Fibroblast of lung (primary cell): ENCODE results near the gene PEX11G. TPM values are rescaled to one million over a fixed set of nuclear protein-coding genes. Genes with fewer than 3 reads are reported as not detected.

ENCODE experiments used
- DNase-seq, 2 donors: peaks; one replicate each; pipeline versions ENCODE4 v3.0.0 to v3.0.0-alpha.2; 2010; ENCODE audit warnings: low read depth in 2 of 2
- H2AFZ ChIP-seq: 2 replicates; pipeline ENCODE4 v1.5.1; 2012; ENCODE audit warnings: low read length, control low read depth, inconsistent platforms
- H3K27ac ChIP-seq: 2 replicates; pipeline ENCODE4 v1.5.1; 2011; ENCODE audit warnings: low read length, control low read depth; ENCODE audit not compliant: insufficient read depth
- H3K27me3 ChIP-seq: 2 replicates; pipeline ENCODE4 v1.5.1; 2011; ENCODE audit warnings: mild to moderate bottlenecking, low read length; ENCODE audit not compliant: control insufficient read depth, insufficient read depth
- H3K36me3 ChIP-seq: 2 replicates; pipeline ENCODE4 v1.5.1; 2011; ENCODE audit warnings: low read length; ENCODE audit not compliant: control insufficient read depth, insufficient read depth
- H3K4me1 ChIP-seq: 2 replicates; pipeline ENCODE4 v1.5.1; 2011; ENCODE audit warnings: low read length; ENCODE audit not compliant: control insufficient read depth, insufficient read depth; ENCODE audit errors: extremely low read depth
- H3K4me2 ChIP-seq: 2 replicates; pipeline ENCODE4 v1.5.1; 2011; ENCODE audit warnings: low read length, control low read depth; ENCODE audit not compliant: insufficient read depth; ENCODE audit errors: extremely low read depth
- H3K4me3 ChIP-seq, 4 experiments: fragments of 200-600 bp in 1 of 4; sonication (generic) in 1 of 4; replicated peaks in 1 of 4; 2 replicates each; pipeline ENCODE4 v1.5.1; 2011 to 2016; ENCODE audit warnings: low read length in 4 of 4, low read depth in 3 of 4, mild to moderate bottlenecking in 3 of 4, control low read depth in 2 of 4, inconsistent platforms in 1 of 4, mixed read lengths in 1 of 4; ENCODE audit not compliant: insufficient read depth in 1 of 4; ENCODE audit errors: control extremely low read depth in 1 of 4
- H3K79me2 ChIP-seq: 2 replicates; pipeline ENCODE4 v1.5.1; 2012; ENCODE audit warnings: mild to moderate bottlenecking, low read length, inconsistent platforms; ENCODE audit not compliant: control insufficient read depth, insufficient read depth
- H3K9ac ChIP-seq: 2 replicates; pipeline ENCODE4 v1.5.1; 2011; ENCODE audit warnings: mild to moderate bottlenecking, low read length, control low read depth; ENCODE audit not compliant: insufficient read depth
- H3K9me3 ChIP-seq: 2 replicates; pipeline ENCODE4 v1.5.1; 2012; ENCODE audit warnings: low read depth, low read length; ENCODE audit not compliant: control insufficient read depth, insufficient read depth
- H4K20me1 ChIP-seq: 2 replicates; pipeline ENCODE4 v1.5.1; 2011; ENCODE audit warnings: low read length; ENCODE audit not compliant: control insufficient read depth, insufficient read depth; ENCODE audit errors: extremely low read depth
- EZH2 ChIP-seq: IDR thresholded peaks from 2 replicates; pipeline ENCODE4 v1.5.1; 2012; ENCODE audit warnings: low read length, control low read depth, mild to moderate bottlenecking; ENCODE audit errors: missing control alignments
- polyA plus RNA-seq, 2 donors: library from polyadenylated mRNA; depleted of rRNA in 1 of 2; stranded (reverse) in 1 of 2; unstranded in 1 of 2; fragments of >200 nt; gene quantifications; 2 replicates each; pipeline ENCODE4 v1.2.1, GENCODE V29; 2011 to 2012; ENCODE audit warnings: missing spikeins in 1 of 2
- total RNA-seq: library from RNA; depleted of rRNA; stranded (reverse); fragments of >200 nt; gene quantifications from 2 replicates; pipeline ENCODE4 v1.2.1, GENCODE V29; 2014
- TF ChIP-seq, protein P1 (sequence below), 2 donors: IDR thresholded peaks in 1 of 2; conservative IDR thresholded peaks in 1 of 2; 1 replicate in 1 of 2; 2 replicates in 1 of 2; pipeline ENCODE4 v1.5.1; 2011 to 2012; ENCODE audit warnings: low read length in 2 of 2, control low read depth in 1 of 2, inconsistent platforms in 1 of 2, low read depth in 1 of 2, mild to moderate bottlenecking in 1 of 2

Gene PEX11G
- total and polyA plus RNA-seq, 2 donors (not counting 1 experiment from before 2014, with no cell fraction given), result 1.2 to 3.8 TPM

DNA sequence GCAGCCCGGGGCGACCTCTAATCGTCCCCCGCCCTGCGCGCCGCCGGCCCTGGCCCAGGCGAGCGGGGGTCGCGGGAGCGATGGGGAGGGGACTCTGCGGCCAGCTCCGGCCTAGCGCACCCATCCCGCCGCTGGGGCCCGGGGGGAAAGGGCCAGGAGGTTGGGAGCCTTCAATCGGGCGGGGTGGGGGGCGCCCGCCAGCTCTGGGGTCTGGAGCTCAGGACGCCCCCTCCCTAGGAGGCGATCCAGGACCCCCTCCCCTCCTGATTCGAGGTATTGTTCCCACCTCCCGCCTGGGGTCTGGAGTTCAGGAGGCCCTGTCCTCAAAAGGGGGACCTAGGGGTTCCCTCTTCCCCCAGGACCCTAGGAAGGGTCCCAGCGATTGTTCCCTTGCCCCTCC is 27.5 kb upstream of the PEX11G start:
- DNase-seq, result no peak
- TF ChIP-seq, protein P1, sequence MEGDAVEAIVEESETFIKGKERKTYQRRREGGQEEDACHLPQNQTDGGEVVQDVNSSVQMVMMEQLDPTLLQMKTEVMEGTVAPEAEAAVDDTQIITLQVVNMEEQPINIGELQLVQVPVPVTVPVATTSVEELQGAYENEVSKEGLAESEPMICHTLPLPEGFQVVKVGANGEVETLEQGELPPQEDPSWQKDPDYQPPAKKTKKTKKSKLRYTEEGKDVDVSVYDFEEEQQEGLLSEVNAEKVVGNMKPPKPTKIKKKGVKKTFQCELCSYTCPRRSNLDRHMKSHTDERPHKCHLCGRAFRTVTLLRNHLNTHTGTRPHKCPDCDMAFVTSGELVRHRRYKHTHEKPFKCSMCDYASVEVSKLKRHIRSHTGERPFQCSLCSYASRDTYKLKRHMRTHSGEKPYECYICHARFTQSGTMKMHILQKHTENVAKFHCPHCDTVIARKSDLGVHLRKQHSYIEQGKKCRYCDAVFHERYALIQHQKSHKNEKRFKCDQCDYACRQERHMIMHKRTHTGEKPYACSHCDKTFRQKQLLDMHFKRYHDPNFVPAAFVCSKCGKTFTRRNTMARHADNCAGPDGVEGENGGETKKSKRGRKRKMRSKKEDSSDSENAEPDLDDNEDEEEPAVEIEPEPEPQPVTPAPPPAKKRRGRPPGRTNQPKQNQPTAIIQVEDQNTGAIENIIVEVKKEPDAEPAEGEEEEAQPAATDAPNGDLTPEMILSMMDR (conservative IDR thresholded peaks at IDR 0.05 in 1 of 2, IDR thresholded peaks at IDR 0.05 in 1 of 2; ENCODE audit: low read depth in 1 of 2, low read length in 2 of 2), result no peak
- no peak for TF ChIP-seq EZH2

DNA sequence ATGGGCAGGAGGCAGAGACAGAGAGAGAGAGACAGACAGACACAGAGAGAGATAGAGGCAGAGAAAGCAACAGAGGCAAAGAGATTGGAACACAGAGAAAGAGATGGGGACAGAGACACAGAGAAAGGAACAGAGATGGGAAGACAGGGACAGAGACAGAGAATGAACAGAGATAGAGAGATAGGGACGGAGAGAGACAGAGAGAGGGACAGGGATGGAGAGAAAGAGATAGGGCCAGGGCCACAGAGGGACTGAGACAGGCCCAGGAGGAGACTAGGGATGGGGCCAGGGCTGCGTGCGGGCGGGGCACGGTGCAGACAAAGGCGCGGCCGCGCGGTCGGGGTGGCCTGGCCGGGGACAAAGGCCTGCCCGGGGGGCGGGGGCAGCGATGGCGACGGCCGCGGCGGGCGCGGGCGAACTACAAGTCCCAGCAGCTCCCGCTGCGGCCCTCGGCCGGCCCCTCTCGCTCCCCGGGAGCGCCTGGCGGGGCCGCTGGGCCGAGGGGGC is 26.9 kb upstream of the PEX11G start, which contains the start of gene ZNF358:
Gene ZNF358, plus strand, starts transcription at position 459 of the 507 bp plus-strand sequence. CDS start 3,140 bp downstream, outside the sequence.
- Histone ChIP-seq H3K9me3 (no peaks in the 10 kb centered on the region), H3K4me2 (peak within 1 kb of the TSS; percentile 84), H3K27me3 (no peaks in the 10 kb centered on the region), H3K79me2 (no peaks in the 10 kb centered on the region), H3K4me1 (peaks cover 6% of the 10 kb centered on the region), H3K9ac (peak within 1 kb of the TSS; percentile 66), H3K4me3 (peak within 1 kb of the TSS; percentile 74 to 86 (median 78)), H3K27ac (peak within 1 kb of the TSS; percentile 70), H4K20me1 (no peaks in the 10 kb centered on the region), H2AFZ (peak within 1 kb of the TSS; percentile 98), H3K36me3 (peaks cover 4% of the 10 kb centered on the region)
- DNase-seq, result peak; percentile 67 to 71
- TF ChIP-seq EZH2, result no peak
- TF ChIP-seq, protein P1 (conservative IDR thresholded peaks at IDR 0.05 in 1 of 2, IDR thresholded peaks at IDR 0.05 in 1 of 2; ENCODE audit: low read depth in 1 of 2, low read length in 2 of 2), result no peak

More for the DNA sequence above, 27.5 kb upstream of the PEX11G start:
- peaks cover 4% of the 10 kb centered on the region for H3K36me3 ChIP-seq
- no peaks in the 10 kb centered on the region for H3K79me2 ChIP-seq
- H3K27ac ChIP-seq, result peak overlapping the region; percentile 43
- no peaks in the 10 kb centered on the region for H3K9me3 ChIP-seq
- H3K4me1 ChIP-seq, result peaks cover 6% of the 10 kb centered on the region
- H4K20me1 ChIP-seq, result no peaks in the 10 kb centered on the region
- no peaks in the 10 kb centered on the region for H3K27me3 ChIP-seq
- H3K9ac ChIP-seq, result peak overlapping the region; percentile 66
- H2AFZ ChIP-seq, result no peak overlapping the region
- peak overlapping the region; percentile 77 for H3K4me2 ChIP-seq
- H3K4me3 ChIP-seq, result peak overlapping the region; percentile 74 to 86 (median 78)

DNA sequence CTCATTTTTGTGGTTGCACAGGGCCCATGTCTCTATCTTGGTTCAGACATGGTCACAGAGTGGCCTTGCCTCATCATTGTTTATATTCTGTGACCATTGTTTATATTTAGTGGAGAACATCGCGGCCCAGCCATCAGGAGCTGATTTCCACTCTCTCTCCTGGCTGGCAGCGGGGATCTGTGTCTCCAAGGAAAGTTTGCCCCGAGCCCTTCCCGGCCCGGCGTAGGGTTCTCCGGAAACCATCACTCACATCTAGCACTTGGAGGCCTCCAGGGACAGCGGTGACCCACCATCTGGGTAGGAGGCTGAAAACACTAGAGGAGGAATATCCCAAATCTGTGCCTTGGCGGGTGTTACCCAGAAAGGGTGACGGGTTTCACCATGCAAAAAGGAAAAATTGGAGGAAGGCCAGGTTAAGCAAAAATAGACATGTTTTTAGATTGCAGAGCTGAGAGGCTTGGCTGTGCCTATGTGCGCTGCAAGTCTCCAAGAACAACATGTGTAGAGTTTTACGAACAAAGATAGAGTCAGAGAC is 26.3 kb upstream of the PEX11G start:
- H3K27ac ChIP-seq, result peak overlapping the region; percentile 70
- TF ChIP-seq, protein P1 (conservative IDR thresholded peaks at IDR 0.05 in 1 of 2, IDR thresholded peaks at IDR 0.05 in 1 of 2; ENCODE audit: low read depth in 1 of 2, low read length in 2 of 2), result no peak
- TF ChIP-seq EZH2, result no peak

More for the DNA sequence above, 26.3 kb upstream of the PEX11G start:
- Histone ChIP-seq H3K9me3 (no peaks in the 10 kb centered on the region), H3K4me3 (peak overlapping the region; percentile 46 to 66 (median 57)), H4K20me1 (no peaks in the 10 kb centered on the region), H3K27me3 (no peaks in the 10 kb centered on the region), H3K9ac (peak overlapping the region; percentile 62), H3K4me2 (peak overlapping the region; percentile 84), H3K79me2 (no peaks in the 10 kb centered on the region), H2AFZ (peak overlapping the region; percentile 98), H3K4me1 (peaks cover 6% of the 10 kb centered on the region), H3K36me3 (peaks cover 4% of the 10 kb centered on the region)
- peak in 1 of 2 donors; percentile 82 for DNase-seq
